NCI-H345 treated with DMSO at 0.1 percent for 48 hours (cell line): ENCODE results near the gene HIGD1B.

Experiments
- DNase-seq: peaks from one replicate; lab custom pipeline; 2025; ENCODE audit not compliant: unreplicated experiment; lab: John Stamatoyannopoulos, UW

HIGD1B gene

GRCh38 chr17:44832805-44833204, 14.9 kb upstream of the HIGD1B start:
- no peak for DNase-seq

- DNase-seq: no peak
Observed at GRCh38 chr17:44837196-44837595, 10.5 kb upstream of the HIGD1B start.

- no peak for DNase-seq
Observed at GRCh38 chr17:44840274-44840673, 7.4 kb upstream of the HIGD1B start.

- no peak for DNase-seq
Observed at GRCh38 chr17:44840936-44841335, 6.7 kb upstream of the HIGD1B start.

- no peak for DNase-seq
Observed at GRCh38 chr17:44842748-44843147, 4.9 kb upstream of the HIGD1B start.

GRCh38 chr17:44844390-44844830, 3.3 kb upstream of the HIGD1B start:
- DNase-seq: no peak

GRCh38 chr17:44846206-44846605, 1.5 kb upstream of the HIGD1B start:
- no peak for DNase-seq

- DNase-seq: no peak
Observed at GRCh38 chr17:44848257-44848795, 643 bp downstream of the HIGD1B start.

- no peak for DNase-seq
Observed at GRCh38 chr17:44848961-44849489, 1.3 kb downstream of the HIGD1B start.

GRCh38 chr17:44850025-44850424, 2.3 kb downstream of the HIGD1B start:
- no peak for DNase-seq

GRCh38 chr17:44850612-44851011, 2.9 kb downstream of the HIGD1B start:
- DNase-seq: no peak

GRCh38 chr17:44854192-44854591, 6.5 kb downstream of the HIGD1B start:
- DNase-seq: no peak

GRCh38 chr17:44859701-44860100, 12.0 kb downstream of the HIGD1B start:
- no peak for DNase-seq

GRCh38 chr17:44862278-44862914, 14.7 kb downstream of the HIGD1B start:
- DNase-seq: no peak

- no peak for DNase-seq
Observed at GRCh38 chr17:44863061-44863918, 15.6 kb downstream of the HIGD1B start.

GRCh38 chr17:44864831-44865230, 17.1 kb downstream of the HIGD1B start:
- no peak for DNase-seq

GRCh38 chr17:44865231-44865660, 17.6 kb downstream of the HIGD1B start:
- DNase-seq: peak; percentile 35

- no peak for DNase-seq
Observed at GRCh38 chr17:44865931-44866330, 18.2 kb downstream of the HIGD1B start.

- no peak for DNase-seq
Observed at GRCh38 chr17:44867841-44868240, 20.2 kb downstream of the HIGD1B start.

- no peak for DNase-seq
Observed at GRCh38 chr17:44871556-44871955, 23.9 kb downstream of the HIGD1B start.

GRCh38 chr17:44872131-44872768, 24.6 kb downstream of the HIGD1B start:
- peak; percentile 94 for DNase-seq
